Hematopoietic multipotent progenitor cell treated with erythropoietin and hydrocortisone succinate and interleukin-3 and kit ligand, for 8 days (in vitro differentiated cells): Measurements from ENCODE around the gene HLF.

Experiments
- DNase-seq: peaks from one replicate; pipeline ENCODE4 v3.0.0-alpha.2; 2015

HLF gene

GRCh38 chr17:55258578-55259135 is 6.1 kb upstream of the HLF start:
- DNase-seq = no peak

GRCh38 chr17:55259684-55260111 is 5.1 kb upstream of the HLF start:
- no peak for DNase-seq

- no peak for DNase-seq
These were observed 3.4 kb upstream of the HLF start for GRCh38 chr17:55261311-55261710.

- DNase-seq = no peak
These were observed 1.0 kb upstream of the HLF start for GRCh38 chr17:55263569-55264277.

GRCh38 chr17:55264278-55264644 is 499 bp upstream of the HLF start:
- DNase-seq = no peak

- no peak for DNase-seq
These were observed 706 bp downstream of the HLF start for GRCh38 chr17:55265311-55266021.

- DNase-seq = no peak
These were observed 1.5 kb downstream of the HLF start for GRCh38 chr17:55266051-55266957.

- DNase-seq = no peak
These were observed 2.4 kb downstream of the HLF start for GRCh38 chr17:55266958-55267688.

GRCh38 chr17:55267777-55268648 is 3.3 kb downstream of the HLF start:
- DNase-seq = no peak

- DNase-seq = no peak
These were observed 4.1 kb downstream of the HLF start for GRCh38 chr17:55268649-55269480.

GRCh38 chr17:55269894-55270293 is 5.1 kb downstream of the HLF start:
- no peak for DNase-seq

GRCh38 chr17:55271223-55271571 is 6.4 kb downstream of the HLF start:
- no peak for DNase-seq

- no peak for DNase-seq
These were observed 7.4 kb downstream of the HLF start for GRCh38 chr17:55271958-55272710.

- DNase-seq = no peak
These were observed 8.2 kb downstream of the HLF start for GRCh38 chr17:55272711-55273578.

- DNase-seq = no peak
These were observed 9.0 kb downstream of the HLF start for GRCh38 chr17:55273579-55274354.

GRCh38 chr17:55274355-55275255 is 9.8 kb downstream of the HLF start:
- no peak for DNase-seq
